ENCODE measurements around the gene PTPN23.
"Not testable (repeated sequence)": the region's sequence is repeated elsewhere in the genome, so short reads cannot be mapped to it uniquely, and the experiment has no call there.

Gene PTPN23, protein sequence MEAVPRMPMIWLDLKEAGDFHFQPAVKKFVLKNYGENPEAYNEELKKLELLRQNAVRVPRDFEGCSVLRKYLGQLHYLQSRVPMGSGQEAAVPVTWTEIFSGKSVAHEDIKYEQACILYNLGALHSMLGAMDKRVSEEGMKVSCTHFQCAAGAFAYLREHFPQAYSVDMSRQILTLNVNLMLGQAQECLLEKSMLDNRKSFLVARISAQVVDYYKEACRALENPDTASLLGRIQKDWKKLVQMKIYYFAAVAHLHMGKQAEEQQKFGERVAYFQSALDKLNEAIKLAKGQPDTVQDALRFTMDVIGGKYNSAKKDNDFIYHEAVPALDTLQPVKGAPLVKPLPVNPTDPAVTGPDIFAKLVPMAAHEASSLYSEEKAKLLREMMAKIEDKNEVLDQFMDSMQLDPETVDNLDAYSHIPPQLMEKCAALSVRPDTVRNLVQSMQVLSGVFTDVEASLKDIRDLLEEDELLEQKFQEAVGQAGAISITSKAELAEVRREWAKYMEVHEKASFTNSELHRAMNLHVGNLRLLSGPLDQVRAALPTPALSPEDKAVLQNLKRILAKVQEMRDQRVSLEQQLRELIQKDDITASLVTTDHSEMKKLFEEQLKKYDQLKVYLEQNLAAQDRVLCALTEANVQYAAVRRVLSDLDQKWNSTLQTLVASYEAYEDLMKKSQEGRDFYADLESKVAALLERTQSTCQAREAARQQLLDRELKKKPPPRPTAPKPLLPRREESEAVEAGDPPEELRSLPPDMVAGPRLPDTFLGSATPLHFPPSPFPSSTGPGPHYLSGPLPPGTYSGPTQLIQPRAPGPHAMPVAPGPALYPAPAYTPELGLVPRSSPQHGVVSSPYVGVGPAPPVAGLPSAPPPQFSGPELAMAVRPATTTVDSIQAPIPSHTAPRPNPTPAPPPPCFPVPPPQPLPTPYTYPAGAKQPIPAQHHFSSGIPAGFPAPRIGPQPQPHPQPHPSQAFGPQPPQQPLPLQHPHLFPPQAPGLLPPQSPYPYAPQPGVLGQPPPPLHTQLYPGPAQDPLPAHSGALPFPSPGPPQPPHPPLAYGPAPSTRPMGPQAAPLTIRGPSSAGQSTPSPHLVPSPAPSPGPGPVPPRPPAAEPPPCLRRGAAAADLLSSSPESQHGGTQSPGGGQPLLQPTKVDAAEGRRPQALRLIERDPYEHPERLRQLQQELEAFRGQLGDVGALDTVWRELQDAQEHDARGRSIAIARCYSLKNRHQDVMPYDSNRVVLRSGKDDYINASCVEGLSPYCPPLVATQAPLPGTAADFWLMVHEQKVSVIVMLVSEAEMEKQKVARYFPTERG (N-terminal part only)

DNA sequence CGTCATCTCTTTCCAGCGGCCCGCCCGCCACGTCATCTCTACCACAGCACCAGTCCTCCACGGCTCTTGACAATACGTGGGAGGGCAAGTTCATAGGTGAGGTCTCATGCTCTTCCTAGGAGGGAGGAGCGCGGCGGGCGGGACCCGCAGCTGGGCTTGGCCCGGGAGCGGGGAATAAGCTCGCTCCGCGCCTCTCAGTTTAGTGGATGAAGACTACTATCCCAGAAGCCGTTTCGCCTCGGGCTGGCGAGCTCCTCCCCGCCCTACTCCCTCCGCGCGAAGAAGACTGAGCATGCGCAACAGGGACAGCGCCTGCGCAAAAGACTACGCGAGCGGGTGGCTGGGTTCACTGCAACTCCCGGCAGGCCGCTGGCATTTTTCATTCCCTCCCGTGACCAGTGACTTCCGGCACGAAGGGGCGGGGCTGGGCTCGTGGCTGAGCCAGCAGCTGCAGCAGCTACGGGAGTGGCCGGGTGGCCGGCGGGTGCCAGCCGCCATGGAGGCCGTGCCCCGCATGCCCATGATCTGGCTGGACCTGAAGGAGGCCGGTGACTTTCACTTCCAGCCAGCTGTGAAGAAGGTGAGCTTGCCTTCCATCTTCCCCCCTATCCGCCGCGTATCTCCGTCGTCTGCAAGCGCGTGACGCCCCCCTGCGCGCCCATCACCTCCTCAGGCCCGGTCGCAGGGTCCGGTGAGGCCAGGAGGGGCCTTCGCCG, at the start of gene PTPN23:
TSS of gene PTPN23 (plus strand) at position 421 of the 716 bp plus-strand sequence. CDS start at position 497, 76 bp downstream.
- DNase-seq (ENCODE audit: low read depth in 1 of 2, low spot score in 1 of 2), result peak; percentile 97 to 99

DNA sequence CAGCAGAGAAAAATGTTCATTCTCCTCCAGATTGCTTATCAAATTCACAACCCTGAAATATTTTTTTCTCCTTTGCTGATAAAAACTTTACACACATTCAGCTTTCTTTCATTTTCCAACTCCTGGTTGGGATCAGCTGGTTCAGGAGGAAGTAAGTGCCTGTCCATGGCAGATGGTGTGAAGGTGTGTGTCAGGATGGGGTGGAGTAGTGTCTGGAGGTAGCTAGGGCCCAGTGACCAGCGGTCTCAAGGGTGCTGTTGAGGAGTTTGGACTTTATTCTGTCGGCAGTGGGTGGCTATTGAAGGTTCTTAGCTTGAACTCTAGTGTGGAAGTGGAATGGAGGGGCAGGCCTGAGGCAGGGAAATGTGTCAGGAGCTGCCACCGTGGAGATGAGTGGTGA, 46.9 kb upstream of the PTPN23 start:
- no peak for DNase-seq (ENCODE audit: low read depth in 1 of 2, low spot score in 1 of 2)

DNA sequence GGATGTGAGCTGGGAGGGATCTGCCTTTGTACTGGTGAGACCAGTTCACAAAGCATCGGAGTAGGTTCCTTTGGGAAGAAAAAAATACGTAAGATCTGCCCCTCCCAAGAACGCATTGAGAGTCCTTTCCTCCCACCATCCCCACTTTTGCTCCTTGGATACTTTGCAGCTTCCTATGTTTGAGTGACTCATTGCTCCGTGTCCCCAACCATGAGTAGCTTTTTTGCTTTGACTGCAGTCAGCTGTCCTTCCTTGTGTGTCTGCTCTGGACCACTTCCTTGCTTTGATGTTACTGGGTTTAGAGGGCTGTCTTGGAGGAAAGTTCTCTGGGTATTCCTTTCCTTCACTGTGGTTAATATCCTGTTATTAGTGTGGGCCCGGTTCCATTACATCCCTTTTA, 43.2 kb upstream of the PTPN23 start:
- no peak for DNase-seq (ENCODE audit: low read depth in 1 of 2, low spot score in 1 of 2)

DNA sequence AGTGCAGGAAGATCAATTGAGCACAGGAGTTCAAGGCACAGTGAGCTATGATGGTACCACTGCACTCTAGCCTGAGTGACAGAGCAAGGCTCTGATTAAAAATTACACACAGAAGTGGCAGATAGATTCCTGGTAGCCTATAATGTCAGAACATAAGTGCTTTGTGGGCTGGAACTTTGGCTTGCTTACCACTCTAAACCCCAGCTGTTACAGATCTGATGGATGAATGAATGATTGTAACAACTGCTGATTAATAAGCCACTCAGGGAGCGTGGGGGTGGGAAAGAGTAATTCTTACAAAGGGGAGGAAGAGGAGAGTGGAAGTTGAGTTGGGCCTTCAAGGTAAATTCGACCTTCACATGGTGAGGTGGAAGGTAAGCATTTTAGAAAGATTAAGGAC, 40.9 kb upstream of the PTPN23 start:
- DNase-seq (ENCODE audit: low read depth in 1 of 2, low spot score in 1 of 2), result no peak

DNA sequence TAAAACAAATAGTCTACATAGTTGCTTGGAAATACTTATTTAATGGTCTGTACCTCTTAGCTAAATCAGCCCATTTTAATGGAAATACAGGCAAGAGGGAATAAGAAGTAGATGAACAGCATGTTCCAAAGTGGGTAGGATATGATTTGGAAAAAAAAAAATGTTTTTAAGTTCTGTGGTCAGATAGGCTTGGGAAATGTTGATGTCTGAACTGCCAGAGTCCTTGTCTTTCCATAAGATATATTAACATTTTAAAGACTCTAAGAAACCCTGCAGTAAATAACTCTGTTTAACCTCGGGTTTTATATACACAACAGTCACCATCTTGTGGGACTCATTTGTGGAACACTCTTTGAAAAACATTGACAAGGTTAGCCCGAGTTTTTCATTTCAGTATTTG, 40.0 kb upstream of the PTPN23 start:
- DNase-seq (ENCODE audit: low read depth in 1 of 2, low spot score in 1 of 2), result no peak

DNA sequence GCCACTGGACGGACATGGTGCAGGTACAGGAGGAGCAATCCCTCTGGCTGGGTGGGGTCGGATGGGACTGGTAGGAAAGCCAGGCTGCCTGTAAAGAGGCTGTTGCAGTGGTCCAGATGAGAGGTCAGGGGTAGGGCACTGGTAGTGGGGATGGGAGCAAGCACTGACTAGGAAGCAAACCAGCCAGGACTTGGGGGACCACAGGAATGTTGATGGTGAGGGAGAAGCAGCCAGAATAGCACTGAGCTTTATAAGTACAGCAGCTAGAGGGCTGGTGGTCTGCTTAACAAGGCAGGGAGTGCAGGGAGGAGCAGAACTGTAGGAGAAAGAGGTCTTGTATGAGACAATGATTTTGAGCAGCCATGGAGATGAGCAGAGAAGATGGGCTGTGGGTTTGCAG, 38.7 kb upstream of the PTPN23 start:
- DNase-seq (ENCODE audit: low read depth in 1 of 2, low spot score in 1 of 2), result no peak

DNA sequence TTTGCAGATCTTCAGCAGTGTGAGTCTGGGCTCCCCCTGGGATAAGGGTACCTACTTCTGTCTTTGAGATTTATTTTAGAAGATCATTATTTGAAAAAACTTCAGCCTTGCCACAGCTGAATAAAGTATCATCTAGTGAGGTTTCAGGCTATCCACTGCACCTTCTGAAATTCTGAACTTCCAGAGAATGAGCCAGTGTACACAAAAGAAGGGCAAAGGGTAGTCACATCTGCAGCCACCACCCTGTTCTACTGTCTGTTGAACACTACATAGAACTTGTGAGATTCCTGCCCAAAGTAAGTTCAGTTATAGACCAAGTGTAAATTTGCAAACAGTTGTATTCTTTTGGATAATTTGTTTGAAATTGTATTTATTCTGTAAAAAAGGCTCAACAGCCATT, 38.0 kb upstream of the PTPN23 start:
- no peak for DNase-seq (ENCODE audit: low read depth in 1 of 2, low spot score in 1 of 2)

DNA sequence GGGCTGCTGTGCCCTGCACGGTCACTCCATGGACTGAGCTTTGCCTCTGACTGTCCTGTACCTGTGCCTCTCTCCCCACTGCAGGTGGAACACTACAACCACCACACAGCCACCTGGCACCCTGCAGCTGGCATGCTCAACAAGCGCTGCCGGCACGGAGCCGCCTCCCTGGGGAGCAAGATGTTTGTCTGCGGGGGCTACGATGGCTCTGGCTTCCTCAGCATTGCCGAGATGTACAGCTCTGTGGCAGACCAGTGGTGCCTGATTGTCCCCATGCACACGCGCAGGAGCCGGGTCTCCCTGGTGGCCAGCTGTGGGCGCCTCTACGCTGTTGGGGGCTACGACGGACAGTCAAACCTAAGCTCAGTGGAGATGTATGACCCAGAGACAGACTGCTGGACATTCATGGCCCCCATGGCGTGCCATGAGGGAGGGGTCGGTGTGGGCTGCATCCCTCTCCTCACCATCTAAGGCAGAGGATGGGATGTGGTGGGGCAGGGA, 37.3 kb upstream of the PTPN23 start:
- DNase-seq (ENCODE audit: low read depth in 1 of 2, low spot score in 1 of 2), result no peak

DNA sequence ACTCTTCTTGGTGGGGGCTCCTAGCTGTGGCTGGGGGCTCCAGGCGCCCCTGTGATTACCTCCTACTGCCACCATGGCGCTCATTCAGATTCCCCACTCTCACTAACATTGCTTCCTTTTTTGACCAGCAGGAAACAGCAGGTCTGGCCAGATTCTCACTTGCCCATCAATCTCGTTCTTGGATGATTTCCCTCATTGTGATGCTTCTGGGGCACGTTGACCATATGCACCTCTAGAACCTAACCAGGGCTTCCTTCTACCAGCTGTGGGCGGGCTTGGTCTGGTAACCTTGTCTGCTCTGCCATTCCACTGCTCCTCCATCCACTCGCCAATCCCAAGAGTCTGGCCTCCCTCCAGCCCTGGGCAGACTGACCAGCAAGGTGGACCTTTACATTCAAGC, 35.9 kb upstream of the PTPN23 start:
- no peak for DNase-seq (ENCODE audit: low read depth in 1 of 2, low spot score in 1 of 2)

DNA sequence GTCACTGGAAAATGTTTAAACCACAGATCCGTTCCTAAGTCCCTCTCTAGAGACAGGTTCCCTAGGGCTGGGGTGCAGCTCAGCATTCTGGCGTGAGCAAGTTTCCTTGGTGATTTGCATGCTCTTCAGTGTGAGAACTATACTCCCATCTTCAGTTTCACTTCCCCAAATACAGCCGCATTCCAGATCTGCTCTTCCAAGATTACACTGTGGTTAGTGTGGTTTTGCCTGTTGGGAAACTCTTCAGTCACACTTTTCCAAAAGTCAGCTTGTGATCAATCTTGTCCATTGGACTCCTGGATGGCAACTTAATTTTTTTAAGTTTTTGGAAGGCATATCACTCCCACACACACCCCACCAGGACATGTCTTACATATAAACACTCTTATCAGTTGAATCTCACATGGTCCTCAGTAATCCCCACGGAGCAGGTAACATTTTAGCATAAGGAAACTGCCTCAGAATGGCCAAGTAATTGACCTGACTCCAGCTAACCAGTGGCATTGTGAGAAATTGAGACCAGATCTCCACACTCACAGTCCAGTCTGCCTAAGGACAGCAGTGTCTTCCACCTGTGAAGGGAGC, 33.5 kb upstream of the PTPN23 start:
- DNase-seq (ENCODE audit: low read depth in 1 of 2, low spot score in 1 of 2), result no peak

DNA sequence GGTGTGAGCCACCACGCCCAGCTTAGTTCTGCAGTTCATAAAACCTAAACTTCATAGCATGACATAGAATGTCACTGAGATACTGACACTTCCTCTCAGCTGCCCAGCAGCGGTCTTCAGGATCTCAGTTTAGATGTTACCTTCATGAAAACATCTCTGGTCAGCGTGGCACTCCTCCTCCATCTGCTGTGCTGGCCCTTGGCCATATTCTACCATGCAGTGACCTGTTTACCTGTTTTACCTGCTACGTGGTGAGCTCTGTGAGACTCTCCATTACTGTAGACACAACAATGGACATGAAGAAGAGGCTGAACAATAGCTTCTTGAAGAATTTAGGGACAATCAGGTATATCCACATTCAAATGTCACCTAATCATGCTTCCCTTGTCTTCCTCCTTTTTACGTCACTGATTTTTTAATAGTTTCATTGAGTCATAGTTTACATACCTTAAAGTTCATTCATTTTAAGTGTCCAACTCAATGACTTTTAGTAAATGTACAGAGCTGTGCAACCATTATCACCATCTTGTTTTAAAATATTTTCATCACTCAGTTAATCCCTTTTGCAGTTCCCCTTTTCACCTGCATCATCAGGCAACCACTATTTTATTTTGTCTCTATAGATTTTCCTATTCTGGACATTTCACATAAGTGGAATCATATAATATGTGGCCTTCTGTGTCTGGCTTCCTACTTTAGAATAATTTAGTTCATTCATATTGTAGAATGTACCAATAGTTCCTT, 32.2 kb upstream of the PTPN23 start:
- DNase-seq (ENCODE audit: low read depth in 1 of 2, low spot score in 1 of 2), result no peak

DNA sequence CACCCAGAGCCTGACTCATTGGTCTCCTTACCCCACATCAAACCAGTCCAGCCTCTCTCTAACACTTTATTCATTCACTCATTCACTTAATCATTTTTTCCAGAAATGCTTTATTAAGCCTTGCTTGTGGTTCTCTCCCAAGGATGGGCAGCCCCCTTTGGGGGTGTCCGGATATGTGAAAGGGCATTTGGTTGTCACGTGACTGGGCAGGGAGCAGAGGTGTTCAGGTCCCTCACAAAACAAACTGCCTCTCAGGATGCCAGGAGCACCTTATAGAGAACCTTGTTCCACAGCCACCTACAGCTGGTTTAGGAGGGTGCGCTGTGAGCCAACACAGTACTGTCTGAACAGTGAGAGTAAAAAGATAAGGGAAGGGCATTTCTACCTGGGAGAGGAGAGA, 25.8 kb upstream of the PTPN23 start:
- no peak for DNase-seq (ENCODE audit: low read depth in 1 of 2, low spot score in 1 of 2)

DNA sequence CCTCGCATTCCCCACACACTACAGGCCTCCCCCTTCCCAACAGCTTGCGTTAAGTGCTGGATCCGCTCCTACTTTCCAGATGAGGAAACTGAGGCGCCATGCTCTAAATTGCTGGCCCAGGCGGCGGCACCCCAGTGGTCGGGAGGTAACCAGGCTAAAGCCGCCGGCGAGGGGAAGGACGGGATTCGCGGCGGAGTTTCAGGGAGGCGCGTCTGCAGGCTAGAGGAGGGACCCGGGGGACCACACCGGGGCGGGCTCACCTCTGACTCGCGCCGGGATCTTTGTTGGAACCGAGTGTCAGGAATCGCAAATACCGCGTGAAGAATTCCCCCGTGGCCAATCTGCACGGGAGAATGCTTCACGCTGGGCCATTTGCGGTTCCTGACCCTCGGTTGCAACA, 24.6 kb upstream of the PTPN23 start:
- DNase-seq (ENCODE audit: low read depth in 1 of 2, low spot score in 1 of 2), result no peak

DNA sequence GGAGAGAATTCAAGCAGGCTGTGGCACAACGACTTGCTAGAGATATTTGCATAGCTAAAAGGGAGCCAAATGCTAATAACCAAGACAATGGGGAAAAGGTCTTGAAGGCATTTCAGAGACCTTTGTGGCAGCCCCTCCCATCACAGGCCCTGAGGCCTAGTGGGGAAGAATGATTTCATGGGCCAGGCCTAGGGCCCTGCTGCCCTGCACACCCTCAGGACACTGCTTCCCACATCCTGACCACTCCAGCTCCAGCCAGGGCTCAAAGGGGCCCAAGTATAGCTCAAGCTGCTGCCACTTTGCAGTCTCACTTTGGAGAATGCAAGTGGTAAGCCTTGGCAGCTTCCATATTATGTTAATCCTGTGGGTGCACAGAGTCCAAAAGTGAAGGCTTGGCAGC, 21.5 kb upstream of the PTPN23 start:
- no peak for DNase-seq (ENCODE audit: low read depth in 1 of 2, low spot score in 1 of 2)

DNA sequence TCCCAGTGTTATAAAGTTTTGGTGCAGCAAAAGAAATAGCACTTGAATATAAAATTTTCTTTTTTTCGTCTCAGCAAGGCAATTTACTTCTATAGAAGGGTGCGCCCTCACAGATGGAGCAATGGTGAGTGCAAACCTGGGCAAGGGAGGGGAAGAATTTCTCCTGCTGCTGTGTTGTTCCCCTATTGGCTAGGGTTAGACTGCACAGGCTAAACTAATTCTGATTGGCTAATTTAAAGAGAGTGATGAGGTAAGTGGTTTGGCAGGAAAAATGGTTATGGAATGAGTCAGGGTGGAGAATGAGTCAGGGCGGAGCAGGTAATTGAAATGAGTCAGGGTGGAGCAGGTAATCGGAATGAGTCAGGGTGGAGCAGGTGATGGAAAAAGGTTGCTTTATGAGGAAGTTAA, 20.7 kb upstream of the PTPN23 start:
- DNase-seq (ENCODE audit: low read depth in 1 of 2, low spot score in 1 of 2), result not testable (repeated sequence)

DNA sequence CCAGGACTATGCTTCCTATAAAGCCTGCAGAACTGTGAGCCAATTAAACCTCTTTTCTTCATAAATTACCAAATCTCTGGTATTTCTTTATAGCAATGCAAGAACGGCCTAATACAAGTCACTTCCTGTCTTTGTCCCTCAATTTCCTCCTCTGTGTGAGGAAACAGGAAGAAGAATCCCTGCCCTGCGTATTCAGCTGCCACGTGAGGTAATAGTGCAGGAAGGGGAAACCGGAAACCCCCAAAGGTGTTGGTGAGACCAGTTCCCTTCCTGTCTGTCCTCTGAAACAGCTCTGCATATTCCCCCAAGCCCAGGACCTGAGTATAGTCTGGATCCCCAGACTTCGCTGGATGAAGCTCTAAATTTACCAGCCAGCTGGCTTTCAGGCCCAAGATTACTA, 18.1 kb upstream of the PTPN23 start:
- no peak for DNase-seq (ENCODE audit: low read depth in 1 of 2, low spot score in 1 of 2)

DNA sequence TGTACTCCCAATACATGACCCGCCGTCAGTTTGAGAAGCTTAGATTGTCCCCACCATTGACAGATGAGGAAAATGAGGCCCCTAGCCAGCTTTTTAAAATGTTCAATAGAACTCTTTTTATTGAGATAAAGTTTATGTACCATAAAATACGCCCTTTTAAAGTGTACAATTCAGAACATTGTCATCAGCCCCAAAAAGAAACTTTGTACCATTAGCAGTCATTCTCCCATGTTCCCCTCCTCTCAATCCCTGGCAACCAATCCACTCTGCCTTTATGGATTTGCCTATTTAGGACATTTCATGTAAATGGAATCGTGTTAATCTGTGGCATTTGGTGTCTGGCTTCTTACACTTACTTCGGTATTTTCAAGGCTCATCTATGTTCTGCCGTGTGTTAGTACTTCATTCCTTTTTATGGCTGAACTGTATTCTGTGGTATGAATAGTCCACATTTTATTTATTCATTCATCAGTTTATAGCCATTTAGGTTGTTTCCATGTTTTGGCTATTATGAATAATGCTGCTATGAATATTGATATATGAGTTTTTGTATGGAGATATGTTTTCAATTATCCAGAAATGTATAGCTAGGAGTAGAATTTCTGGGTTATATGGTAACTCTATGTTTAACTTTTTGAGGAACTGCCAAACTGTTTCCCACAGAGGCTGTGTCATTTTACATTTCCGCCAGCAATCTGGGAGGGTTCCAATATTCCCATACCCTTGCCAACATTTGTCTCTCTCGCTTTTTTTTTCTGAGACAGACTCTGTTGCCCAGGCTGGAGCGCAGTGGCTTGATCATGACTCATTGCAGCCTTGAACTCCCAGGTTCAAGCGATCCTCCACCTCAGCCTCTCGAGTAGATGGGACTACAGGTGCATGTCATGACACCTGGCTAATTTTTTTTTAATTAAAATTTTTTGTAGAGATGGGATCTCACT, 15.3 kb upstream of the PTPN23 start:
- DNase-seq (ENCODE audit: low read depth in 1 of 2, low spot score in 1 of 2), result no peak

DNA sequence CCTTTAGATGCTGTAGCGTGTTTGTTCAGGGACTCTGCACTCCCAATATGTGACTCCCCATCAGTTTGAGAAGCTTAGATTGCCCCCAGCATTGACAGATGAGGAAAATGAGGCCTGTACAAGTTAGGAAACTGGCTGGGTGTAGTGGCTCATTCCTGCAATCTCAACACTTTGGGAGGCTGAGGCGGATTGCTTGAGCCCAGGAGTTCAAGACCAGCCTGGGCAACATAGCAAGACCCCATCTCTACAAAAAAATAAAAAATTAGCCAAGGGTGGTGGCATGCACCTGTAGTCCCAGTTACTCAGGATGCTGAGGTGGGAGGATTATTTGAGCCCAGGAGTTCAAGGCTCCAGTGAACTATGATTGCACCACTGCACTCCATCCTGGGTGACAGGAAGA, 14.0 kb upstream of the PTPN23 start:
- no peak for DNase-seq (ENCODE audit: low read depth in 1 of 2, low spot score in 1 of 2)

All from activated CD4-positive, alpha-beta T cell treated with anti-CD3 and anti-CD28 coated beads, Interleukin-2, amount 50 U/mL, for 24 hours (primary cell).